Measurements from ENCODE around the gene CFB. TPM values are rescaled to one million over a fixed set of nuclear protein-coding genes. Genes with fewer than 3 reads are reported as not detected.

Gene CFB
- total and polyA plus RNA-seq, 9 of the 15 experiments (the other 6 are each of a cell fraction or from before 2014, with no cell fraction given), result 0.08 to 0.91 (median 0.22) TPM; not detected in 4

GRCh38 chr6:31948306-31948705 is 2.4 kb downstream of the CFB start (continued):
- TF ChIP-seq NR0B1 (IDR thresholded peaks at IDR 0.05; ENCODE audit: partially characterized antibody) (no peak), MTA2 (IDR thresholded peaks at IDR 0.05; ENCODE audit: low read depth) (0 out of 2 replicates have a peak, but pooled peaks have one; percentile 14), ZNF586 (CRISPR knock-in tag; conservative IDR thresholded peaks at IDR 0.05) (no peak), HES1 (IDR thresholded peaks at IDR 0.05; ENCODE audit: low read depth) (no peak), MTA1 (IDR thresholded peaks at IDR 0.05; ENCODE audit: borderline replicate concordance) (0 out of 2 replicates have a peak, but pooled peaks have one; percentile 2), ZNF449 (CRISPR knock-in tag; IDR thresholded peaks at IDR 0.05) (no peak), SAP30 (IDR thresholded peaks at IDR 0.05; ENCODE audit: borderline replicate concordance, insufficient read depth, low read depth, low read length, poor library complexity, severe bottlenecking) (no peak), POLR2AphosphoS5 (IDR thresholded peaks at IDR 0.05; ENCODE audit: control insufficient read depth, insufficient read depth, low read depth, low read length) (no peak), NCOA2 (IDR thresholded peaks at IDR 0.05; ENCODE audit: partially characterized antibody in 2 of 2) (no peak), BRD4 (IDR thresholded peaks at IDR 0.05) (no peak), ERF (CRISPR knock-in tag; IDR thresholded peaks at IDR 0.05) (peak; percentile 41; the same call in 1 of the 2 replicates), NR2C2 (CRISPR knock-in tag; IDR thresholded peaks at IDR 0.05) (peak; percentile 61; the same call in 1 of the 2 replicates), NR2C2 (tag; IDR thresholded peaks at IDR 0.05) (peak; percentile 81; the same call in 1 of the 2 replicates), PHB2 (IDR thresholded peaks at IDR 0.05; ENCODE audit: low read depth) (no peak), MLLT1 (IDR thresholded peaks at IDR 0.05) (0 out of 4 replicates have a peak, but pooled peaks of 1 of the 2 experiments have one; percentile 52), MYC (IDR thresholded peaks at IDR 0.05; ENCODE audit: low read depth, low read length) (no peak), MYC (CRISPR knock-in tag; IDR thresholded peaks at IDR 0.05; ENCODE audit: borderline replicate concordance, low read depth) (no peak), ZNF143 (CRISPR knock-in tag; IDR thresholded peaks at IDR 0.05) (no peak), FOXJ3 (CRISPR knock-in tag; IDR thresholded peaks at IDR 0.05) (no peak)
- TF ChIP-seq, protein P1, sequence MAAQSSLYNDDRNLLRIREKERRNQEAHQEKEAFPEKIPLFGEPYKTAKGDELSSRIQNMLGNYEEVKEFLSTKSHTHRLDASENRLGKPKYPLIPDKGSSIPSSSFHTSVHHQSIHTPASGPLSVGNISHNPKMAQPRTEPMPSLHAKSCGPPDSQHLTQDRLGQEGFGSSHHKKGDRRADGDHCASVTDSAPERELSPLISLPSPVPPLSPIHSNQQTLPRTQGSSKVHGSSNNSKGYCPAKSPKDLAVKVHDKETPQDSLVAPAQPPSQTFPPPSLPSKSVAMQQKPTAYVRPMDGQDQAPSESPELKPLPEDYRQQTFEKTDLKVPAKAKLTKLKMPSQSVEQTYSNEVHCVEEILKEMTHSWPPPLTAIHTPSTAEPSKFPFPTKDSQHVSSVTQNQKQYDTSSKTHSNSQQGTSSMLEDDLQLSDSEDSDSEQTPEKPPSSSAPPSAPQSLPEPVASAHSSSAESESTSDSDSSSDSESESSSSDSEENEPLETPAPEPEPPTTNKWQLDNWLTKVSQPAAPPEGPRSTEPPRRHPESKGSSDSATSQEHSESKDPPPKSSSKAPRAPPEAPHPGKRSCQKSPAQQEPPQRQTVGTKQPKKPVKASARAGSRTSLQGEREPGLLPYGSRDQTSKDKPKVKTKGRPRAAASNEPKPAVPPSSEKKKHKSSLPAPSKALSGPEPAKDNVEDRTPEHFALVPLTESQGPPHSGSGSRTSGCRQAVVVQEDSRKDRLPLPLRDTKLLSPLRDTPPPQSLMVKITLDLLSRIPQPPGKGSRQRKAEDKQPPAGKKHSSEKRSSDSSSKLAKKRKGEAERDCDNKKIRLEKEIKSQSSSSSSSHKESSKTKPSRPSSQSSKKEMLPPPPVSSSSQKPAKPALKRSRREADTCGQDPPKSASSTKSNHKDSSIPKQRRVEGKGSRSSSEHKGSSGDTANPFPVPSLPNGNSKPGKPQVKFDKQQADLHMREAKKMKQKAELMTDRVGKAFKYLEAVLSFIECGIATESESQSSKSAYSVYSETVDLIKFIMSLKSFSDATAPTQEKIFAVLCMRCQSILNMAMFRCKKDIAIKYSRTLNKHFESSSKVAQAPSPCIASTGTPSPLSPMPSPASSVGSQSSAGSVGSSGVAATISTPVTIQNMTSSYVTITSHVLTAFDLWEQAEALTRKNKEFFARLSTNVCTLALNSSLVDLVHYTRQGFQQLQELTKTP (IDR thresholded peaks at IDR 0.05; ENCODE audit: low read depth in 1 of 2, partially characterized antibody in 2 of 2), result peak in 1 of 2 experiments; percentile 17
